ENCODE data around the gene CAMK2D. TPM values are rescaled to one million over a fixed set of nuclear protein-coding genes. Genes with fewer than 3 reads are reported as not detected.

CAMK2D gene
- total RNA-seq, 1 experiment from 2014 or later, result 7.1 TPM

GRCh38 chr4:113406723-113407016 lies 354.9 kb downstream of the CAMK2D start:
- H2AFZ ChIP-seq, result no peak overlapping the region
- POLR2A ChIA-PET (ENCODE audit: unreplicated experiment), result no interaction called here

GRCh38 chr4:113405874-113406722 lies 355.4 kb downstream of the CAMK2D start:
- Histone ChIP-seq H3K4me1 (replicated peaks; ENCODE audit: insufficient read depth) (no peaks in the 10 kb centered on the region), H3K9me2 (ENCODE audit: insufficient read depth) (no peaks in the 10 kb centered on the region), H3K4me2 (no peak overlapping the region), H3K36me3 (ENCODE audit: low read depth) (no peaks in the 10 kb centered on the region), H3K4me3 (no peak overlapping the region), H3K9me3 (ENCODE audit: insufficient read depth, low read depth) (no peaks in the 10 kb centered on the region), H3F3A (ENCODE audit: insufficient read depth, low read depth) (no peaks in the 10 kb centered on the region), H2AFZ (no peak overlapping the region), H3K27me3 (ENCODE audit: insufficient read depth, low read depth) (no peaks in the 10 kb centered on the region), H3K27ac (no peak overlapping the region), H4K20me1 (ENCODE audit: insufficient read depth) (no peaks in the 10 kb centered on the region), H3K79me2 (ENCODE audit: low read depth) (no peaks in the 10 kb centered on the region)
- DNase-seq, result no peak
- POLR2A ChIA-PET (ENCODE audit: unreplicated experiment), result no interaction called here
- no TSS peak for BruUV-seq (replicated peaks)
- TF ChIP-seq, protein P1, sequence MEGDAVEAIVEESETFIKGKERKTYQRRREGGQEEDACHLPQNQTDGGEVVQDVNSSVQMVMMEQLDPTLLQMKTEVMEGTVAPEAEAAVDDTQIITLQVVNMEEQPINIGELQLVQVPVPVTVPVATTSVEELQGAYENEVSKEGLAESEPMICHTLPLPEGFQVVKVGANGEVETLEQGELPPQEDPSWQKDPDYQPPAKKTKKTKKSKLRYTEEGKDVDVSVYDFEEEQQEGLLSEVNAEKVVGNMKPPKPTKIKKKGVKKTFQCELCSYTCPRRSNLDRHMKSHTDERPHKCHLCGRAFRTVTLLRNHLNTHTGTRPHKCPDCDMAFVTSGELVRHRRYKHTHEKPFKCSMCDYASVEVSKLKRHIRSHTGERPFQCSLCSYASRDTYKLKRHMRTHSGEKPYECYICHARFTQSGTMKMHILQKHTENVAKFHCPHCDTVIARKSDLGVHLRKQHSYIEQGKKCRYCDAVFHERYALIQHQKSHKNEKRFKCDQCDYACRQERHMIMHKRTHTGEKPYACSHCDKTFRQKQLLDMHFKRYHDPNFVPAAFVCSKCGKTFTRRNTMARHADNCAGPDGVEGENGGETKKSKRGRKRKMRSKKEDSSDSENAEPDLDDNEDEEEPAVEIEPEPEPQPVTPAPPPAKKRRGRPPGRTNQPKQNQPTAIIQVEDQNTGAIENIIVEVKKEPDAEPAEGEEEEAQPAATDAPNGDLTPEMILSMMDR (conservative IDR thresholded peaks at IDR 0.05), result no peak
- TF ChIP-seq EZH2 (IDR thresholded peaks at IDR 0.05; ENCODE audit: low read depth), result no peak
- CTCF ChIA-PET, result no interaction called here
- intact Hi-C loops (cut with micrococcal nuclease; ENCODE audit: unreplicated experiment), result no loop called here

More at GRCh38 chr4:113406723-113407016, 354.9 kb downstream of the CAMK2D start:
- no peaks in the 10 kb centered on the region for H3K27me3 ChIP-seq (ENCODE audit: insufficient read depth, low read depth)
- intact Hi-C loops (cut with micrococcal nuclease; ENCODE audit: unreplicated experiment), result no loop called here
- TF ChIP-seq, protein P1 (conservative IDR thresholded peaks at IDR 0.05), result no peak
- TF ChIP-seq EZH2 (IDR thresholded peaks at IDR 0.05; ENCODE audit: low read depth), result no peak
- DNase-seq, result no peak
- H3K27ac ChIP-seq, result no peak overlapping the region
- no peaks in the 10 kb centered on the region for H3K79me2 ChIP-seq (ENCODE audit: low read depth)
- no peaks in the 10 kb centered on the region for H3F3A ChIP-seq (ENCODE audit: insufficient read depth, low read depth)
- no peak overlapping the region for H3K4me2 ChIP-seq
- no peaks in the 10 kb centered on the region for H3K36me3 ChIP-seq (ENCODE audit: low read depth)
- BruUV-seq (replicated peaks), result no TSS peak
- no peaks in the 10 kb centered on the region for H4K20me1 ChIP-seq (ENCODE audit: insufficient read depth)
- H3K9me3 ChIP-seq (ENCODE audit: insufficient read depth, low read depth), result no peaks in the 10 kb centered on the region
- CTCF ChIA-PET, result no interaction called here
- H3K4me3 ChIP-seq, result no peak overlapping the region
- H3K4me1 ChIP-seq (replicated peaks; ENCODE audit: insufficient read depth), result no peaks in the 10 kb centered on the region
- H3K9me2 ChIP-seq (ENCODE audit: insufficient read depth), result no peaks in the 10 kb centered on the region

GRCh38 chr4:113404841-113405240 lies 356.7 kb downstream of the CAMK2D start:
- CTCF ChIA-PET, result no interaction called here
- no peak for TF ChIP-seq EZH2 (IDR thresholded peaks at IDR 0.05; ENCODE audit: low read depth)
- TF ChIP-seq, protein P1 (conservative IDR thresholded peaks at IDR 0.05), result no peak
- Histone ChIP-seq H3K27me3 (ENCODE audit: insufficient read depth, low read depth) (no peaks in the 10 kb centered on the region), H3K4me2 (no peak overlapping the region), H3K4me1 (replicated peaks; ENCODE audit: insufficient read depth) (no peaks in the 10 kb centered on the region), H4K20me1 (ENCODE audit: insufficient read depth) (no peaks in the 10 kb centered on the region), H3K27ac (no peak overlapping the region), H3K36me3 (ENCODE audit: low read depth) (no peaks in the 10 kb centered on the region), H3K79me2 (ENCODE audit: low read depth) (no peaks in the 10 kb centered on the region), H3K4me3 (no peak overlapping the region), H2AFZ (no peak overlapping the region), H3K9me3 (ENCODE audit: insufficient read depth, low read depth) (no peaks in the 10 kb centered on the region), H3K9me2 (ENCODE audit: insufficient read depth) (no peaks in the 10 kb centered on the region), H3F3A (ENCODE audit: insufficient read depth, low read depth) (no peaks in the 10 kb centered on the region)
- POLR2A ChIA-PET (ENCODE audit: unreplicated experiment), result no interaction called here
- intact Hi-C loops (cut with micrococcal nuclease; ENCODE audit: unreplicated experiment), result no loop called here
- no TSS peak for BruUV-seq (replicated peaks)
- DNase-seq, result no peak

Data from PC-9 (cell line).